OCI-LY1 (cell line): ENCODE results near the gene RASGEF1B.

Experiments
- EZH2 ChIP-seq: fragments of 200-600 bp; sonication (generic), shearing (Covaris generic); IDR thresholded peaks from 2 replicates; pipeline ENCODE4 v1.8.0; 2017; ENCODE audit warnings: borderline replicate concordance, mixed run types, mild to moderate bottlenecking, antibody characterized with exemption, low read length, moderate library complexity, mixed read lengths
- TF ChIP-seq, protein P1 (sequence below): fragments of 200-600 bp; sonication (generic), shearing (Covaris generic); IDR thresholded peaks from 2 replicates; pipeline ENCODE4 v1.5.1; 2017; ENCODE audit warnings: mild to moderate bottlenecking, antibody characterized with exemption, low read length, moderate library complexity, mixed read lengths

DNA sequence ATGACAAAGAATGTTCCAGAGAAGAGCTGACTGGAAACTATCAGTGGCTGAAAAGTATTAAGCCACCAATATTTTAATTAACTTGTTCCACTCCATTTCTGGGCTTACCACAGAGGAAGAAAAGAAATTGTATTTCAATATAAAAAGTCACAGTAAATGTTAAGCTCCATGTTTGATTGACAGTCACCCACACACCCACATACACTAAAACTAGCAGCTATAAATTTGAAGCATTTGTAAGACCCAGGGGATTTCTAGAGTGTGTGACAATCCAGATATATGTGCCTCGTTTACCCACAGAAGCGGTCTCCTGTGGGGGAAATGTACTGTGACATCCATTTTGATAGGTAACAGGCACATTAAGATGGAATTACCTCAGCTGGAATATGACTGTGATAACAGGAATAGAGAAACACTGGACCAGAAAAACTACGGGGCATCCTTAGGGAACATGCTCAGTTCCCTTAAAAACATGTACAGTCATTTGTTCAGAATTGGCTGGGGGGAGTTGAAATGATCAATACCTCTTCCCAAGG, 39.0 kb upstream of the RASGEF1B start:
- TF ChIP-seq EZH2: no peak
- TF ChIP-seq, protein P1, sequence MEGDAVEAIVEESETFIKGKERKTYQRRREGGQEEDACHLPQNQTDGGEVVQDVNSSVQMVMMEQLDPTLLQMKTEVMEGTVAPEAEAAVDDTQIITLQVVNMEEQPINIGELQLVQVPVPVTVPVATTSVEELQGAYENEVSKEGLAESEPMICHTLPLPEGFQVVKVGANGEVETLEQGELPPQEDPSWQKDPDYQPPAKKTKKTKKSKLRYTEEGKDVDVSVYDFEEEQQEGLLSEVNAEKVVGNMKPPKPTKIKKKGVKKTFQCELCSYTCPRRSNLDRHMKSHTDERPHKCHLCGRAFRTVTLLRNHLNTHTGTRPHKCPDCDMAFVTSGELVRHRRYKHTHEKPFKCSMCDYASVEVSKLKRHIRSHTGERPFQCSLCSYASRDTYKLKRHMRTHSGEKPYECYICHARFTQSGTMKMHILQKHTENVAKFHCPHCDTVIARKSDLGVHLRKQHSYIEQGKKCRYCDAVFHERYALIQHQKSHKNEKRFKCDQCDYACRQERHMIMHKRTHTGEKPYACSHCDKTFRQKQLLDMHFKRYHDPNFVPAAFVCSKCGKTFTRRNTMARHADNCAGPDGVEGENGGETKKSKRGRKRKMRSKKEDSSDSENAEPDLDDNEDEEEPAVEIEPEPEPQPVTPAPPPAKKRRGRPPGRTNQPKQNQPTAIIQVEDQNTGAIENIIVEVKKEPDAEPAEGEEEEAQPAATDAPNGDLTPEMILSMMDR: no peak
